Measurements from ENCODE around the gene RASL12. TPM values are rescaled to one million over a fixed set of nuclear protein-coding genes. Genes with fewer than 3 reads are reported as not detected.

The RASL12 gene
- total RNA-seq, 3 donors from 2014 or later (not counting 1 experiment from before 2014, with no cell fraction given), result not detected

DNA sequence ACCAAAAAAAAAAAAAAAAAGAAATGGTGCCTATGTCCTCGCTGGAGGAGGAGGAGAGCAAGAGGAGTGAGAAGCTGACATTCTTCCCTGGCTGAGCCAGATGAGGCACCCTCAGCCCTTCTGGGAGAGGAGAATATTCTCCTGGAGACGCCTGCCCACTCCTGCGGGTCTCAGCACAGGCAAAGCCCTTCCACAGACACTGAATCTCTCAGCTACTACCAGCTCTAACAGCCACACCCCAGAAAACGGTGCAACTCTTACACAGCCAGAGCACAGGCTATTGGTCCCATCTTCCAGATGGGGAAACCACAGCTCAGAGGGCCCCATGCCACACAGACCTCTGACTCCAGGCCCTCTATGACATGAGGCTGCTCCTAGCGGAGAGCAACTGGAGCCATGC lies 5.7 kb downstream of the RASL12 start:
- DNase-seq, result no peak
- WGBS (ENCODE audit: insufficient coverage), result 89% methylated on average over 5 of the region's 5 CpGs
- Mint-ChIP-seq H3K27ac (no peak overlapping the region), H3K4me3 (no peak overlapping the region), H3K4me1 (peaks cover 0 to 2% of the 10 kb centered on the region in 2 donors), H3K36me3 (no peaks in the 10 kb centered on the region), H3K27me3 (ENCODE audit: low read depth in 2 of 2) (peaks cover 17 to 24% of the 10 kb centered on the region in 2 donors), H3K9me3 (no peaks in the 10 kb centered on the region)
- Histone ChIP-seq H3K27ac (ENCODE audit: low read length) (no peak overlapping the region), H3K9me3 (ENCODE audit: control insufficient read depth, insufficient read depth, low read length) (no peaks in the 10 kb centered on the region), H3K4me1 (ENCODE audit: control insufficient read depth, insufficient read depth, low read length) (no peaks in the 10 kb centered on the region), H3K36me3 (ENCODE audit: control insufficient read depth, insufficient read depth, low read length) (no peaks in the 10 kb centered on the region), H3K4me3 (ENCODE audit: low read length) (no peak overlapping the region), H3K27me3 (ENCODE audit: control insufficient read depth, insufficient read depth, low read length) (peaks cover 8% of the 10 kb centered on the region)
- ATAC-seq, result no peak
- intact Hi-C loops (cut with micrococcal nuclease), result no loop called here
- TF ChIP-seq, protein P1, sequence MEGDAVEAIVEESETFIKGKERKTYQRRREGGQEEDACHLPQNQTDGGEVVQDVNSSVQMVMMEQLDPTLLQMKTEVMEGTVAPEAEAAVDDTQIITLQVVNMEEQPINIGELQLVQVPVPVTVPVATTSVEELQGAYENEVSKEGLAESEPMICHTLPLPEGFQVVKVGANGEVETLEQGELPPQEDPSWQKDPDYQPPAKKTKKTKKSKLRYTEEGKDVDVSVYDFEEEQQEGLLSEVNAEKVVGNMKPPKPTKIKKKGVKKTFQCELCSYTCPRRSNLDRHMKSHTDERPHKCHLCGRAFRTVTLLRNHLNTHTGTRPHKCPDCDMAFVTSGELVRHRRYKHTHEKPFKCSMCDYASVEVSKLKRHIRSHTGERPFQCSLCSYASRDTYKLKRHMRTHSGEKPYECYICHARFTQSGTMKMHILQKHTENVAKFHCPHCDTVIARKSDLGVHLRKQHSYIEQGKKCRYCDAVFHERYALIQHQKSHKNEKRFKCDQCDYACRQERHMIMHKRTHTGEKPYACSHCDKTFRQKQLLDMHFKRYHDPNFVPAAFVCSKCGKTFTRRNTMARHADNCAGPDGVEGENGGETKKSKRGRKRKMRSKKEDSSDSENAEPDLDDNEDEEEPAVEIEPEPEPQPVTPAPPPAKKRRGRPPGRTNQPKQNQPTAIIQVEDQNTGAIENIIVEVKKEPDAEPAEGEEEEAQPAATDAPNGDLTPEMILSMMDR (IDR thresholded peaks at IDR 0.05), result no peak

DNA sequence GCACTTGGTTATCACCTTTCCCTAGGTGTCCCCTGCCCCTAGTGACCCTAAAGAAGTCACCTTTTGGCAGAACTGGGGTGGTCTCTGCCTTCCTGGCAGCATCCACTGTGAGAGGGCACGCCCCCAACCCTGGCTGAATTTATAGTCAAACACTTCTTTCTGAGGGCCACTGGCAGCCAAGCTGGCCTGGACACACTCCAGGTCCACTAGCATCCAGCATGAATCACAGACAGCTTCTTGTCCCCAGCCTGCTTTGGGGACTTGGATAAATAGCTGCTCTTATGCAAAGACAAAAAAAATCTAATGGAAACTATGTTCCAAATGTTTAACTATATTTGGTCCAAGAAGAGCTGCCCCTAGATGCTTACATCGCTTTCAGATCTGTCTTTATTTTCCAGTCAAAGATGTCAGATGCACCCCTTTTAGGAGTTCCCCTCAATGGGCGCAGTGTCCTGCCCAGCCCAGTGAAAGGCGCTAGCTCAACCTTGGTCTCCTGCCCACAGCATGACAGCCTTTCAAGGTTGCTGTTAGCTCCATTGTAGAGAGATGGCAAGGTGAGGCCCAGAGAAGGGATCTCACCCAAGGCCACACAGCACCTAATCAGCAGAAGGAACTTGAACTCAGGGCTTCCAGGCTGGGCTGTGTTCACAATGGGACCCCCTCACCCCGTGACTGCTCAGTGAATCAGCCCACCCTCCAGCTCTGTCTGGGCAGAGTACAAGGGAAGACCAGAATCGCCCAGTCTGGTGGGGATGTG lies 7.0 kb downstream of the RASL12 start:
- H3K27ac ChIP-seq (ENCODE audit: low read length), result no peak overlapping the region
- H3K27me3 ChIP-seq (ENCODE audit: control insufficient read depth, insufficient read depth, low read length), result peaks cover 2% of the 10 kb centered on the region
- peaks cover 10 to 21% of the 10 kb centered on the region in 2 donors for H3K27me3 Mint-ChIP-seq (ENCODE audit: low read depth in 2 of 2)
- H3K9me3 ChIP-seq (ENCODE audit: control insufficient read depth, insufficient read depth, low read length), result no peaks in the 10 kb centered on the region
- DNase-seq (no peak), ATAC-seq (no peak)
- no peaks in the 10 kb centered on the region for H3K4me1 ChIP-seq (ENCODE audit: control insufficient read depth, insufficient read depth, low read length)
- no peak overlapping the region for H3K27ac Mint-ChIP-seq
- intact Hi-C loops (cut with micrococcal nuclease), result no loop called here
- no peak overlapping the region for H3K4me3 ChIP-seq (ENCODE audit: low read length)
- no peaks in the 10 kb centered on the region for H3K9me3 Mint-ChIP-seq
- no peaks in the 10 kb centered on the region for H3K36me3 ChIP-seq (ENCODE audit: control insufficient read depth, insufficient read depth, low read length)
- no peaks in the 10 kb centered on the region for H3K4me1 Mint-ChIP-seq
- no peaks in the 10 kb centered on the region for H3K36me3 Mint-ChIP-seq
- 93% methylated on average over 6 of the region's 6 CpGs for WGBS (ENCODE audit: insufficient coverage)
- TF ChIP-seq, protein P1 (IDR thresholded peaks at IDR 0.05), result no peak
- no peak overlapping the region for H3K4me3 Mint-ChIP-seq

DNA sequence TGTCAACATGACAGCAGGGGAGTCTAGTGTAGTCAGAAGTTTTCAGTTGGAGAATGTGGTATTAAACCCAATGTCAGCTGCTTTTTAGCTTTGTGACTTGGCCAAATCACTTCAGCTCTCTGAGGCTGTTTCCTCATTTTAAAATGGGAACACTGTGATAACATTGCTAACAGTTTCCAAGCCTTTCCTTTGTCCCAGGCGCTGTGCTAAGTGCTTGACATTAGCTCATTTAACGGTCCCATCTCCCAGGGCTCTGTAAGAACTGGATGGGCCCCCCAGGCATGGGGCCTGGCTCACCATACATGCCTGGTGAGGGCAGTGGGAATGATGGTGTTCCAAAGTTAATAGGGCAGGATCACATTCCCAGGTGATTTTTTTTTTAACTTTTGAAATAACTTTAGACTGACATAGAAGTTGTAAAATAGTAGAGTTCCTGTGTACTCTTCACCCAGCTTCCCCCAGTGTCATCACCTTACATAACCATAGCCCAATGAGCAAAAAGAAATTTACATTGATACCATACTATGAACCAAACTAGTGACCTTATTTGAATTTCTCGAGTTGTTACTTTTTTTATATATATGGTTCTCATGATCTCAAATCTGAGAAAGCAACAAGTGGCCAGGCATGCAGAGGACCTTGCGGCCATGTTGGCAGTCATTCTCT lies 7.7 kb downstream of the RASL12 start:
- TF ChIP-seq, protein P1 (IDR thresholded peaks at IDR 0.05), result no peak
- H3K27me3 ChIP-seq (ENCODE audit: control insufficient read depth, insufficient read depth, low read length), result no peaks in the 10 kb centered on the region
- intact Hi-C loops (cut with micrococcal nuclease), result no loop called here
- no peaks in the 10 kb centered on the region for H3K36me3 Mint-ChIP-seq
- no peaks in the 10 kb centered on the region for H3K36me3 ChIP-seq (ENCODE audit: control insufficient read depth, insufficient read depth, low read length)
- no peaks in the 10 kb centered on the region for H3K4me1 ChIP-seq (ENCODE audit: control insufficient read depth, insufficient read depth, low read length)
- H3K4me1 Mint-ChIP-seq, result no peaks in the 10 kb centered on the region
- ATAC-seq (no peak), DNase-seq (no peak)
- no peak overlapping the region for H3K4me3 ChIP-seq (ENCODE audit: low read length)
- H3K4me3 Mint-ChIP-seq, result no peak overlapping the region
- no peak overlapping the region for H3K27ac Mint-ChIP-seq
- H3K27ac ChIP-seq (ENCODE audit: low read length), result no peak overlapping the region
- WGBS (ENCODE audit: insufficient coverage), result 81% methylated on average over 4 of the region's 4 CpGs
- H3K9me3 ChIP-seq (ENCODE audit: control insufficient read depth, insufficient read depth, low read length), result no peaks in the 10 kb centered on the region
- H3K27me3 Mint-ChIP-seq (ENCODE audit: low read depth in 2 of 2), result peaks cover 3 to 13% of the 10 kb centered on the region in 2 donors
- no peaks in the 10 kb centered on the region for H3K9me3 Mint-ChIP-seq
